Measurements from ENCODE around the gene GRPEL2. TPM values are rescaled to one million over a fixed set of nuclear protein-coding genes. Genes with fewer than 3 reads are reported as not detected.

The GRPEL2 gene
- total and polyA plus RNA-seq, 2 of the 8 experiments (the other 6 are each of a cell fraction or from before 2014, with no cell fraction given), result 11.2 to 52.2 TPM

DNA sequence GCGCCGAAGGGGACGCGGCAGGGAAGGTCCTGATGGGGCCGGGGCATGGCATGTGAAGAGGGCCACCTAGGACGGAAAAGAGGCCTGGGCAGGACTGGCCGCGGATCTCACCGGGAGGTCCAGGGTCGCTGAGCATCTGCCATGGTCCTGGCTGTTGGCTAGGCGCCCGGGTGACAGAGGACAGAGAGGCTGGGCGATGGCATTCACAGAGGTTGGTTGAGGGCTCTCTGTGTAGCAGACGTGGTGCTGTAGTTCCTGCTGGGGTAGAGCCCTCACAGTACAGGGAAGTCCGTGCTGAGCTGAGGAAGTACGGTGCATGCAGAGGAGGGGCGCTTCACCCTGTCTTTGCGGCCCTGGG, 13.0 kb downstream of the GRPEL2 start:
- H2BK20ac ChIP-seq (ENCODE audit: low read length), result no peak overlapping the region
- H3K9ac ChIP-seq (replicated peaks in 1 of 4; ENCODE audit: extremely low read depth in 1 of 4, low read depth in 3 of 4, low read length in 3 of 4), result peak overlapping the region in 3 of 4 experiments; percentile 48 to 61 (median 55); a peak in 6 of 7 replicates
- peak overlapping the region; percentile 86 to 88 for H3K4me2 ChIP-seq (ENCODE audit: insufficient read depth in 1 of 2, low read depth in 2 of 2, low read length in 2 of 2)
- H3K27me3 ChIP-seq (replicated peaks in 1 of 4; ENCODE audit: control insufficient read depth in 3 of 4, extremely low read depth in 1 of 4, insufficient read depth in 3 of 4, low read length in 3 of 4), result no peaks in the 10 kb centered on the region; a peak in 1 of 7 replicates
- peak overlapping the region; percentile 78 for H3K18ac ChIP-seq (ENCODE audit: extremely low read depth, low read length)
- H3K9me3 ChIP-seq (ENCODE audit: insufficient read depth in 2 of 2, low read depth in 1 of 2, low read length in 1 of 2), result no peaks in the 10 kb centered on the region
- no peak overlapping the region for H3K27ac ChIP-seq (ENCODE audit: low read depth, low read length)
- WGBS, 2 experiments (ENCODE audit: extremely low coverage in 1 of 2, insufficient coverage in 1 of 2, insufficient read length in 1 of 2, insufficient replicate concordance in 2 of 2, low coverage in 1 of 2, low lambda C conversion rate in 2 of 2, missing lambda C conversion rate in 1 of 2), result 8% methylated on average over 14 of the region's 18 CpGs; no CpG with 5 or more reads in 1 of the 2 experiments
- FAIRE-seq, result no peak
- H4K8ac ChIP-seq (ENCODE audit: extremely low read depth, insufficient read depth, low read length), result peak overlapping the region; percentile 74; the same call in 1 of the 2 replicates
- H3K56ac ChIP-seq (replicated peaks; ENCODE audit: insufficient read length, low read depth, low read length), result peak overlapping the region; percentile 24
- H3K23ac ChIP-seq (ENCODE audit: insufficient read length), result no peak overlapping the region
- peaks cover 6% of the 10 kb centered on the region; the same call in 1 of the 2 replicates for H3K23me2 ChIP-seq (ENCODE audit: low read depth, low read length)
- CTCF ChIA-PET (ENCODE audit: partially characterized antibody), result interaction anchor here (1.1 to 46.1 kb wide), 5 partner anchors 9 to 261 kb away, joined by 3 to 1310 read pairs (median 40); no protein-coding TSS in a partner anchor
- no peak for DNase-seq (ENCODE audit: low read depth in 1 of 2, low spot score in 2 of 2)
- H3K36me3 ChIP-seq (ENCODE audit: control insufficient read depth in 2 of 4, insufficient read depth in 4 of 4, low read length in 3 of 4), result peaks cover 2 to 22% (median 7%) of the 10 kb centered on the region in 4 experiments; a peak in 5 of 8 replicates
- peak overlapping the region; percentile 21 for H2BK120ac ChIP-seq (replicated peaks; ENCODE audit: low read depth, low read length)
- peak overlapping the region; percentile 85 for H4K91ac ChIP-seq (replicated peaks; ENCODE audit: insufficient read length, low read length)
- POLR2A ChIA-PET (ENCODE audit: partially characterized antibody), result interaction anchor here (0.6 to 5.8 kb wide), 6 partner anchors 9 to 238 kb away, joined by 3 to 72 read pairs (median 4); partner anchors contain the start of genes CSNK1A1 and GRPEL2
- TF ChIP-seq GABPA (IDR thresholded peaks at IDR 0.05; ENCODE audit: borderline replicate concordance, insufficient read depth, low read length) (no peak), PHF8 (conservative IDR thresholded peaks at IDR 0.05; ENCODE audit: low read depth, low read length) (peak; percentile 18; the same call in 1 of the 2 replicates), NRF1 (IDR thresholded peaks at IDR 0.05; ENCODE audit: low read depth, low read length) (no peak), KDM4A (IDR thresholded peaks at IDR 0.05; ENCODE audit: low read depth, low read length, severe bottlenecking) (peak; percentile 66), KDM1A (IDR thresholded peaks at IDR 0.05; ENCODE audit: borderline replicate concordance, low read length) (no peak), JUN (IDR thresholded peaks at IDR 0.05; ENCODE audit: low read depth, low read length) (no peak), BACH1 (IDR thresholded peaks at IDR 0.05; ENCODE audit: low read length) (no peak), RXRA (IDR thresholded peaks at IDR 0.05; ENCODE audit: insufficient read depth, low read depth, low read length) (no peak), SIRT6 (IDR thresholded peaks at IDR 0.05; ENCODE audit: low read length) (no peak), TCF12 (IDR thresholded peaks at IDR 0.05; ENCODE audit: low read depth, low read length) (no peak), TEAD4 (IDR thresholded peaks at IDR 0.05; ENCODE audit: low read depth, low read length) (no peak)
- TF ChIP-seq, protein P1, sequence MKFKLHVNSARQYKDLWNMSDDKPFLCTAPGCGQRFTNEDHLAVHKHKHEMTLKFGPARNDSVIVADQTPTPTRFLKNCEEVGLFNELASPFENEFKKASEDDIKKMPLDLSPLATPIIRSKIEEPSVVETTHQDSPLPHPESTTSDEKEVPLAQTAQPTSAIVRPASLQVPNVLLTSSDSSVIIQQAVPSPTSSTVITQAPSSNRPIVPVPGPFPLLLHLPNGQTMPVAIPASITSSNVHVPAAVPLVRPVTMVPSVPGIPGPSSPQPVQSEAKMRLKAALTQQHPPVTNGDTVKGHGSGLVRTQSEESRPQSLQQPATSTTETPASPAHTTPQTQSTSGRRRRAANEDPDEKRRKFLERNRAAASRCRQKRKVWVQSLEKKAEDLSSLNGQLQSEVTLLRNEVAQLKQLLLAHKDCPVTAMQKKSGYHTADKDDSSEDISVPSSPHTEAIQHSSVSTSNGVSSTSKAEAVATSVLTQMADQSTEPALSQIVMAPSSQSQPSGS (IDR thresholded peaks at IDR 0.05; ENCODE audit: low read length), result no peak
- peak overlapping the region; percentile 53 for H4K5ac ChIP-seq (ENCODE audit: insufficient read length, low read depth, low read length)
- H3K4me1 ChIP-seq (replicated peaks in 1 of 4; ENCODE audit: control insufficient read depth in 3 of 4, insufficient read depth in 4 of 4, low read length in 3 of 4), result peaks cover 0 to 6% (median 2%) of the 10 kb centered on the region in 4 experiments; a peak in 5 of 7 replicates
- no peak overlapping the region for H2AK5ac ChIP-seq (ENCODE audit: low read depth, low read length)
- peaks cover 1 to 12% of the 10 kb centered on the region in 2 experiments for H4K20me1 ChIP-seq (replicated peaks in 1 of 2; ENCODE audit: control insufficient read depth in 1 of 2, insufficient read depth in 2 of 2, low read length in 2 of 2)
- H3K4me3 ChIP-seq (ENCODE audit: extremely low read depth in 1 of 4, insufficient read depth in 2 of 4, low read depth in 3 of 4, low read length in 4 of 4), result peak overlapping the region; percentile 68 to 87 (median 76)
- no peak overlapping the region for H2BK15ac ChIP-seq (ENCODE audit: low read length)
- no peak overlapping the region for H3K14ac ChIP-seq (ENCODE audit: insufficient read length)
- H2BK12ac ChIP-seq (ENCODE audit: low read depth, low read length), result no peak overlapping the region
- H3K79me1 ChIP-seq (ENCODE audit: low read depth, low read length), result peaks cover 8% of the 10 kb centered on the region
- H3K79me2 ChIP-seq (ENCODE audit: control insufficient read depth in 1 of 2, insufficient read depth in 2 of 2, low read length in 2 of 2), result 0 out of 4 replicates have a peak, but pooled peaks cover 0 to 5% of the 10 kb centered on the region in 2 experiments
- no peak overlapping the region for H3K4ac ChIP-seq (replicated peaks; ENCODE audit: insufficient read length, low read depth, low read length)
- no peak overlapping the region; the same call in 1 of the 2 replicates for H2BK5ac ChIP-seq (ENCODE audit: low read depth, low read length)
- no peak overlapping the region; the same call in 1 of the 2 replicates for H2AFZ ChIP-seq (ENCODE audit: low read length)

All from H1 (cell line).